DOHH2 (cell line): ENCODE results near the gene CCBE1.

Experiments used
- H3F3A ChIP-seq: fragments of 200-600 bp; sonication (generic), shearing (Covaris generic); 2 replicates; pipeline ENCODE4 v1.6.0; 2016; ENCODE audit warnings: antibody characterized with exemption, mild to moderate bottlenecking; ENCODE audit not compliant: control insufficient read depth, insufficient read depth
- H3K27ac ChIP-seq: fragments of 200-600 bp; sonication (generic); 2 replicates; pipeline ENCODE4 v1.5.1; 2014; ENCODE audit warnings: low read depth, mild to moderate bottlenecking, low read length, moderate library complexity
- H3K27me3 ChIP-seq: fragments of 200-600 bp; sonication (generic); 2 replicates; pipeline ENCODE4 v1.6.1; 2014; ENCODE audit warnings: mild to moderate bottlenecking, low read length, mixed read lengths; ENCODE audit not compliant: control insufficient read depth
- H3K36me3 ChIP-seq: fragments of 200-600 bp; sonication (generic); 2 replicates; pipeline ENCODE4 v1.6.1; 2014; ENCODE audit warnings: mild to moderate bottlenecking, low read length, moderate library complexity, mixed read lengths; ENCODE audit not compliant: control insufficient read depth
- H3K4me1 ChIP-seq: fragments of 200-600 bp; sonication (generic); 2 replicates; pipeline ENCODE4 v1.6.1; 2014; ENCODE audit warnings: mild to moderate bottlenecking, low read length, mixed read lengths; ENCODE audit not compliant: control insufficient read depth
- H3K4me2 ChIP-seq: fragments of 200-600 bp; sonication (generic); 2 replicates; pipeline ENCODE4 v1.6.0; 2014; ENCODE audit warnings: mild to moderate bottlenecking, low read length, moderate library complexity
- H3K4me3 ChIP-seq: fragments of 200-600 bp; sonication (generic); 2 replicates; pipeline ENCODE4 v1.5.1; 2014; ENCODE audit warnings: mild to moderate bottlenecking, low read length, mixed read lengths
- H3K79me2 ChIP-seq: fragments of 200-600 bp; sonication (generic); 2 replicates; pipeline ENCODE4 v1.6.1; 2014; ENCODE audit warnings: mild to moderate bottlenecking, low read length, mixed read lengths; ENCODE audit not compliant: control insufficient read depth
- H3K9me2 ChIP-seq: fragments of 200-600 bp; sonication (generic); replicated peaks from 2 replicates; pipeline ENCODE4 v1.6.1; 2014; ENCODE audit warnings: mild to moderate bottlenecking, low read length, mixed read lengths; ENCODE audit not compliant: control insufficient read depth
- H3K9me3 ChIP-seq: fragments of 200-600 bp; sonication (generic); 2 replicates; pipeline ENCODE4 v1.6.1; 2014; ENCODE audit warnings: antibody characterized with exemption, low read length, mixed read lengths; ENCODE audit not compliant: control insufficient read depth, insufficient read depth
- H4K20me1 ChIP-seq: fragments of 200-600 bp; sonication (generic); 2 replicates; pipeline ENCODE4 v1.6.0; 2014; ENCODE audit warnings: low read depth, mild to moderate bottlenecking, antibody characterized with exemption, low read length, moderate library complexity; ENCODE audit not compliant: control insufficient read depth, insufficient read depth
- EZH2phosphoT487 ChIP-seq: fragments of 200-600 bp; sonication (generic); IDR thresholded peaks from 2 replicates; pipeline ENCODE4 v1.6.1; 2017; ENCODE audit warnings: borderline replicate concordance, mild to moderate bottlenecking, antibody characterized with exemption, low read length, moderate library complexity, mixed read lengths
- TF ChIP-seq, protein P1 (sequence below): fragments of 200-600 bp; sonication (generic); IDR thresholded peaks from one replicate; pipeline ENCODE4 v1.5.1; 2014; ENCODE audit warnings: antibody characterized with exemption, mild to moderate bottlenecking, low read depth, low read length; ENCODE audit not compliant: poor library complexity, severe bottlenecking

Gene CCBE1

DNA sequence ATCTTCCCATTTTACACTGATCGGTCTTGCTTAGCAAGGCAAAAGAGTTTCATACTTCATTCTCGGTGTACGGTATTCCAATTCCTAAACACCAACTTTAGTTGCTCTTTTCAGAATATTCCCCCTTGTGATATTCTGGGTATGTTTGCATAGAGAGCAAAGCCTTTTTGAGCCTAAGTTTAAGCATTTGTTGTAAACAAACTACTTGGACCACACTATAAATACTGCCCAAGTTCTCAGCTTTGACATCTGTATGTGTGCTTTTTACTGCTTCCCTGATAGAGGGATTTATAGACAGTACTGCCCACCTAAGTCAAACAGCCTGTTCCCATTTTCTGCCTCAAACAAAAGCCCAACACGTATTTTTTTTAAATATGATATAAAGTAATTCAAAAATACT, 36.9 kb downstream of the CCBE1 start:
- H3F3A ChIP-seq, result no peaks in the 10 kb centered on the region
- H3K36me3 ChIP-seq, result no peaks in the 10 kb centered on the region
- no peaks in the 10 kb centered on the region for H3K4me1 ChIP-seq
- H3K79me2 ChIP-seq, result no peaks in the 10 kb centered on the region
- no peak overlapping the region for H3K4me3 ChIP-seq
- TF ChIP-seq, protein P1, sequence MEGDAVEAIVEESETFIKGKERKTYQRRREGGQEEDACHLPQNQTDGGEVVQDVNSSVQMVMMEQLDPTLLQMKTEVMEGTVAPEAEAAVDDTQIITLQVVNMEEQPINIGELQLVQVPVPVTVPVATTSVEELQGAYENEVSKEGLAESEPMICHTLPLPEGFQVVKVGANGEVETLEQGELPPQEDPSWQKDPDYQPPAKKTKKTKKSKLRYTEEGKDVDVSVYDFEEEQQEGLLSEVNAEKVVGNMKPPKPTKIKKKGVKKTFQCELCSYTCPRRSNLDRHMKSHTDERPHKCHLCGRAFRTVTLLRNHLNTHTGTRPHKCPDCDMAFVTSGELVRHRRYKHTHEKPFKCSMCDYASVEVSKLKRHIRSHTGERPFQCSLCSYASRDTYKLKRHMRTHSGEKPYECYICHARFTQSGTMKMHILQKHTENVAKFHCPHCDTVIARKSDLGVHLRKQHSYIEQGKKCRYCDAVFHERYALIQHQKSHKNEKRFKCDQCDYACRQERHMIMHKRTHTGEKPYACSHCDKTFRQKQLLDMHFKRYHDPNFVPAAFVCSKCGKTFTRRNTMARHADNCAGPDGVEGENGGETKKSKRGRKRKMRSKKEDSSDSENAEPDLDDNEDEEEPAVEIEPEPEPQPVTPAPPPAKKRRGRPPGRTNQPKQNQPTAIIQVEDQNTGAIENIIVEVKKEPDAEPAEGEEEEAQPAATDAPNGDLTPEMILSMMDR, result no peak
- no peak overlapping the region for H3K27ac ChIP-seq
- H3K4me2 ChIP-seq, result no peak overlapping the region
- H3K27me3 ChIP-seq, result peaks cover 8% of the 10 kb centered on the region; the same call in 1 of the 2 replicates
- H4K20me1 ChIP-seq, result no peaks in the 10 kb centered on the region
- no peaks in the 10 kb centered on the region for H3K9me3 ChIP-seq
- no peaks in the 10 kb centered on the region for H3K9me2 ChIP-seq

DNA sequence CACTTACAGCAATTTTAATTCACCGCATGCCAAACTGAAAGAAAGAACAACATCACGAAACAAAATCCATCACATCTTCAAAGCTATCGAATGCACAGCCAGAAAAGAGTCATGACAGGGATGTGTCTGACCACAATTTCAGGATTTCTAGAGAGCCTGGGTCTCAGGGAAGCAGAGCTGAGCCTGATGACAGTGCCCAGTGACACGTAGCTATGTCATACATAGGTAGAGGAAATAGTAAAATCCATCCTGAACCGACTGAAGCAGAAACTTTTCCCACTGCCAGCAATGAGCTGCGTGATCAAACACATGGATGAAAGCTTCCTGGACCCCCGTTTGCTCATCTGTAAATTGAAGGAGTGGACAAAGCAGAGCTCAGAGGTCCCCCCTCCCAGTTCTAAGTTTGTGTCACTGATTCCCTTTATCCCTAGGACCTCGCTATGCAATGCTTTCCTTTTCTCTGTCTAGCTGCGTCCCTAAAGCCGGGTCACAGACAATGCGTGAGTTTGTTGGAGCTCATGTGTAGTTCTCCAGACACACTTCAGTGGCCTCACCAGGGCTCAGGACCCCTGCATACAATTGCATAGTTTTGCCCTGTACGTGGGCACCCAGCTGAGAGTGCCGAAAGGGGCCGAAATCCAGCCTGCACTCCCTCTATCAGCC, 37.6 kb downstream of the CCBE1 start:
- Histone ChIP-seq H3F3A (no peaks in the 10 kb centered on the region), H3K4me3 (no peak overlapping the region), H4K20me1 (no peaks in the 10 kb centered on the region), H3K9me3 (no peaks in the 10 kb centered on the region), H3K4me2 (no peak overlapping the region), H3K27me3 (peaks cover 8% of the 10 kb centered on the region; the same call in 1 of the 2 replicates), H3K4me1 (no peaks in the 10 kb centered on the region), H3K9me2 (no peaks in the 10 kb centered on the region), H3K36me3 (no peaks in the 10 kb centered on the region), H3K79me2 (no peaks in the 10 kb centered on the region), H3K27ac (no peak overlapping the region)
- no peak for TF ChIP-seq EZH2phosphoT487
- TF ChIP-seq, protein P1, result no peak

DNA sequence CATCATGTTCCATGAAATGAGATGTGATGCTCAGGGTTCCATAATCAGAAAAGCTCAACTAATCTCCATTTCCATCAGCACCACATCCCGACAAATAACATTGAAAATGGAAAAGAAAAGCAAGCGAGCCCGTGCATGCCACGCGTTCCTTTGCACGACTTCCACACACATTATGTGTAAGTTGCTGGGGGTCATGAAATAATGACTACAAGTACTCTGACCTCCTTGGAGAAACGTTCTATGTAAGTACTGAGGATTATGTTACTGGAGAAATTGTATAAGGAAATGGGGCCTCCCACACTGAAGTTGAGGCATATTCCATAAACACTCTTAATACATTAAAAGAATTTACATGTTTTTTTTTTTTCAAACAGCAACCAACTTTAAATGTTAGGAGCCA, 38.3 kb downstream of the CCBE1 start:
- no peaks in the 10 kb centered on the region for H3K4me1 ChIP-seq
- no peaks in the 10 kb centered on the region for H3K9me3 ChIP-seq
- H3K27ac ChIP-seq, result no peak overlapping the region
- no peaks in the 10 kb centered on the region for H3K9me2 ChIP-seq
- peaks cover 8% of the 10 kb centered on the region; the same call in 1 of the 2 replicates for H3K27me3 ChIP-seq
- no peaks in the 10 kb centered on the region for H3K36me3 ChIP-seq
- no peaks in the 10 kb centered on the region for H3K79me2 ChIP-seq
- TF ChIP-seq, protein P1, result no peak
- no peak for TF ChIP-seq EZH2phosphoT487
- H3K4me3 ChIP-seq, result no peak overlapping the region
- H3F3A ChIP-seq, result no peaks in the 10 kb centered on the region
- no peaks in the 10 kb centered on the region for H4K20me1 ChIP-seq
- H3K4me2 ChIP-seq, result no peak overlapping the region
